Adrenal gland (tissue), 5 donors: Measurements from ENCODE around the gene USP6NL.

Experiments used
- CTCF ChIP-seq, 6 experiments: fragments of 450-650 bp in 4 of 6; fragments of 200-600 bp in 2 of 6; sonication (generic) in 1 of 6; IDR thresholded peaks; 1 replicate in 5 of 6; 2 replicates in 1 of 6; pipeline versions ENCODE4 v1.5.1 to v1.8.0; 2016 to 2021; ENCODE audit warnings: antibody characterized with exemption in 6 of 6, mild to moderate bottlenecking in 2 of 6, moderate library complexity in 1 of 6
- POLR2A ChIP-seq, 2 donors: fragments of 450-650 bp; IDR thresholded peaks; one replicate each; pipeline ENCODE4 v1.6.1; 2017; ENCODE audit warnings: antibody characterized with exemption in 2 of 2, mild to moderate bottlenecking in 2 of 2, moderate library complexity in 1 of 2
- donor health status: DM: no; HTN: no; CAD: no.

DNA sequence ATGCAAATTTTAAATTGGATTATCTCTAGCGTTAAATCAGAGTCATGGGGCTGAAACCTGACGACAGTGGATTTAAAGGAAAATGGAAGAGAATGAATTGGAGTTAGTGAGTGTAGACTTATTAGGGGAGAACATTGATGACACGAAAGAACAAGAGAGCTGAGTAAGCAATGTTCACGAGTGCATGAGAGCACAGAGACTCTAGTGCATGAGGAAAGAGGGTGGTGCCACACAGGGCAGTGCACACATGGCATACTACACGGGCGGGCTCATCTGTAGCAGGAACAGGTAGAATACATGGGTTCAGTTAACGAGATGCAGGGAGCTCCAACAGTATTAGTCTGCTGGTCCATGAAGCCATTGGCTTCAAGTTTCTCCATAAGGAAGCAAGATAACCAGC, 53.9 kb downstream of the USP6NL start:
- TF ChIP-seq CTCF (IDR thresholded peaks at IDR 0.05), result no peak
- no peak for TF ChIP-seq POLR2A (IDR thresholded peaks at IDR 0.05)
